PC-9 (cell line): ENCODE results near the gene ANKEF1. TPM values are rescaled to one million over a fixed set of nuclear protein-coding genes. Genes with fewer than 3 reads are reported as not detected.

Experiments
- BruUV-seq: library from RNA; stranded (reverse); fragments of 400-500 nt; replicated peaks from 2 replicates; lab custom pipeline; 2021; lab: Mats Ljungman, UMichigan
- CTCF ChIA-PET: fragments of 300-600 bp; sonication (Branson Sonifier 250); formaldehyde crosslinking; loops from one replicate; lab custom pipeline; 2022; ENCODE audit warnings: antibody characterized with exemption; lab: Charles Lee
- POLR2A ChIA-PET: fragments of 300-600 bp; sonication (Branson Sonifier 250); formaldehyde crosslinking; loops from one replicate; lab custom pipeline; 2022; ENCODE audit warnings: antibody characterized with exemption; ENCODE audit not compliant: unreplicated experiment; lab: Charles Lee
- DNase-seq, 2 experiments: peaks; one replicate each; pipeline versions ENCODE4 v3.0.0 to v3.0.0-alpha.2; 2015 to 2022; ENCODE audit warnings: mixed read lengths in 1 of 2
- H2AFZ ChIP-seq: fragments of 200-600 bp; sonication (generic); 2 replicates; pipeline ENCODE4 v1.8.1; 2017; ENCODE audit warnings: antibody characterized with exemption
- H3F3A ChIP-seq: fragments of 200-600 bp; sonication (generic); 2 replicates; pipeline ENCODE4 v1.8.1; 2017; ENCODE audit warnings: antibody characterized with exemption, mild to moderate bottlenecking, low read depth; ENCODE audit not compliant: insufficient read depth
- H3K27ac ChIP-seq: fragments of 200-600 bp; sonication (generic); 2 replicates; pipeline ENCODE4 v1.6.1; 2016; ENCODE audit warnings: mixed run types
- H3K27me3 ChIP-seq: fragments of 200-600 bp; sonication (generic); 2 replicates; pipeline ENCODE4 v1.6.1; 2016; ENCODE audit warnings: low read depth, mixed run types; ENCODE audit not compliant: insufficient read depth
- H3K36me3 ChIP-seq: fragments of 200-600 bp; sonication (generic); 2 replicates; pipeline ENCODE4 v1.6.1; 2016; ENCODE audit warnings: low read depth, mixed run types
- H3K4me1 ChIP-seq: fragments of 200-600 bp; sonication (generic); replicated peaks from 2 replicates; pipeline ENCODE4 v1.6.1; 2016; ENCODE audit warnings: mixed run types; ENCODE audit not compliant: insufficient read depth
- H3K4me2 ChIP-seq: fragments of 200-600 bp; sonication (generic); 2 replicates; pipeline ENCODE4 v1.6.1; 2017; ENCODE audit warnings: mixed run types
- H3K4me3 ChIP-seq: fragments of 200-600 bp; sonication (generic); 2 replicates; pipeline ENCODE4 v1.6.1; 2016; ENCODE audit warnings: mixed run types
- H3K79me2 ChIP-seq: fragments of 200-600 bp; sonication (generic); 2 replicates; pipeline ENCODE4 v1.6.1; 2017; ENCODE audit warnings: low read depth, mixed run types
- H3K9me2 ChIP-seq: fragments of 200-600 bp; sonication (generic); 2 replicates; pipeline ENCODE4 v1.8.1; 2017; ENCODE audit warnings: mild to moderate bottlenecking; ENCODE audit not compliant: insufficient read depth
- H3K9me3 ChIP-seq: fragments of 200-600 bp; sonication (generic); 2 replicates; pipeline ENCODE4 v1.8.1; 2016; ENCODE audit warnings: low read depth; ENCODE audit not compliant: insufficient read depth
- H4K20me1 ChIP-seq: fragments of 200-600 bp; sonication (generic); 2 replicates; pipeline ENCODE4 v1.8.1; 2017; ENCODE audit not compliant: insufficient read depth
- EZH2 ChIP-seq: fragments of 200-600 bp; sonication (generic); IDR thresholded peaks from 2 replicates; pipeline ENCODE4 v1.8.0; 2017; ENCODE audit warnings: antibody characterized with exemption, low read depth
- intact Hi-C: fragments of 100-400 bp; cut with micrococcal nuclease; formaldehyde crosslinking; loops from one replicate; pipeline ENCODE4 v1.10.0; 2022; ENCODE audit not compliant: unreplicated experiment
- total RNA-seq: library from RNA; stranded (reverse); gene quantifications from 2 replicates; pipeline ENCODE4 v1.2.3, GENCODE V29; 2021
- TF ChIP-seq, protein P1 (sequence below): fragments of 200-600 bp; sonication (generic); conservative IDR thresholded peaks from 2 replicates; pipeline ENCODE4 v1.6.1; 2017; ENCODE audit warnings: mixed run types, antibody characterized with exemption, mild to moderate bottlenecking, moderate library complexity

Gene ANKEF1
- total RNA-seq, 1 experiment from 2014 or later = 11.1 TPM

DNA sequence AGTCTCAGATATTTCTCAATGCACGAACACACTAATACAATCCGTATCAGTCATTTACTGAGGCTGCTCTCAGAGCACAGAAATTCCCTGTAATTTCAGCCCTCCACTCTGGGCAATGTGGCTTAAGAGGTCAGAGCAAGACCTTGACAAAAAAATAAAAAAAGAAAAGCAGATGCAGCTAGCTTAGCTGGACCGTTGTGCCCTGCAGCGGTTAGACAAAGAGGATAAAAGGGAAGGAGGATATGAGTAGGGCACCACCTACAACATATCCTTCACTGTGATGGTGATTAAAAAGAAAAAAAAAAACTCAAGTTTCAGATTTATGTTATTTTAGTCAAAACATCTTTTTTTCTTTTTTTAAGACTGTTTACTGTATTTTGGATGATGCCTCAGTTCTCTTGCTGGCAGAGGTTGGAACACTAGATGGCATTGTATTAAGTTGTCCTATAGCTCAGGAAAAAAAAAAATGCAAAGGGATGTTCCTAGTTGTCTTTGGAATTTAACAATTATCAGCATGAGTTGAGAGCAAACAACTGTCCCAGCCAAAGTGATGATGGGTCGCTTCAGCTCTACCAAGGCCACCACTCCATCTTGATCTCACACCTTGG lies 59.9 kb downstream of the ANKEF1 start:
- no peak for DNase-seq
- Histone ChIP-seq H3K27me3 (no peaks in the 10 kb centered on the region), H3K27ac (no peak overlapping the region), H3K36me3 (no peaks in the 10 kb centered on the region), H3K79me2 (no peaks in the 10 kb centered on the region), H4K20me1 (no peaks in the 10 kb centered on the region), H3K4me3 (no peak overlapping the region), H3K4me2 (no peak overlapping the region), H3K4me1 (peaks cover 27% of the 10 kb centered on the region), H3K9me2 (no peaks in the 10 kb centered on the region), H2AFZ (no peak overlapping the region), H3F3A (peaks cover 21% of the 10 kb centered on the region; the same call in 1 of the 2 replicates), H3K9me3 (no peaks in the 10 kb centered on the region)
- intact Hi-C loops = loop anchor here (5.0 to 10.0 kb wide), 3 partner anchors 440 to 1448 kb away; no protein-coding TSS in a partner anchor
- POLR2A ChIA-PET = no interaction called here
- no peak for TF ChIP-seq EZH2
- TF ChIP-seq, protein P1, sequence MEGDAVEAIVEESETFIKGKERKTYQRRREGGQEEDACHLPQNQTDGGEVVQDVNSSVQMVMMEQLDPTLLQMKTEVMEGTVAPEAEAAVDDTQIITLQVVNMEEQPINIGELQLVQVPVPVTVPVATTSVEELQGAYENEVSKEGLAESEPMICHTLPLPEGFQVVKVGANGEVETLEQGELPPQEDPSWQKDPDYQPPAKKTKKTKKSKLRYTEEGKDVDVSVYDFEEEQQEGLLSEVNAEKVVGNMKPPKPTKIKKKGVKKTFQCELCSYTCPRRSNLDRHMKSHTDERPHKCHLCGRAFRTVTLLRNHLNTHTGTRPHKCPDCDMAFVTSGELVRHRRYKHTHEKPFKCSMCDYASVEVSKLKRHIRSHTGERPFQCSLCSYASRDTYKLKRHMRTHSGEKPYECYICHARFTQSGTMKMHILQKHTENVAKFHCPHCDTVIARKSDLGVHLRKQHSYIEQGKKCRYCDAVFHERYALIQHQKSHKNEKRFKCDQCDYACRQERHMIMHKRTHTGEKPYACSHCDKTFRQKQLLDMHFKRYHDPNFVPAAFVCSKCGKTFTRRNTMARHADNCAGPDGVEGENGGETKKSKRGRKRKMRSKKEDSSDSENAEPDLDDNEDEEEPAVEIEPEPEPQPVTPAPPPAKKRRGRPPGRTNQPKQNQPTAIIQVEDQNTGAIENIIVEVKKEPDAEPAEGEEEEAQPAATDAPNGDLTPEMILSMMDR = peak; percentile 34; the same call in 1 of the 2 replicates
- CTCF ChIA-PET = interaction anchor here (0.6 kb wide), 2 partner anchors 117 to 1335 kb away, joined by 3 read pairs; no protein-coding TSS in a partner anchor
- BruUV-seq = no TSS peak

DNA sequence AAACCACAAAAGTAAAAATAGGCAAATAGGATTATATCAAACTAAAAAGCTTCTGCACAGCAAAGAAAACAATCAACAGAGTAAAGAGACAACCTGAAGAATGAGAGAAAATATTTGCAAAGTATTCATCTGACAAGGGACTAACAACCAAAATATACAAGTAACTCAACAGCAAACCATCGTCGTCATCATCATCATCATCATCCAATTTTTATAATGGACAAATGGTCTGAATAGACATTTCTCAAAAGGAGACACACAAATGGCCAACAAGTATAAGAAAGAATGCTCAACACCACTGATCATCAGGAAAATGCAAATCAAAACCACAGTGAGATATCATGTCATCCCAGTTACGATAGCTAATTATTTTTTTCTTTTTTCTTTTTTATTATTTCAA lies 62.0 kb downstream of the ANKEF1 start:
- Histone ChIP-seq H3K36me3 (no peaks in the 10 kb centered on the region), H2AFZ (no peak overlapping the region), H3K27ac (no peak overlapping the region), H3K27me3 (no peaks in the 10 kb centered on the region), H3K4me3 (no peak overlapping the region), H3K79me2 (no peaks in the 10 kb centered on the region), H4K20me1 (no peaks in the 10 kb centered on the region), H3K4me2 (no peak overlapping the region), H3K9me3 (no peaks in the 10 kb centered on the region), H3K4me1 (peaks cover 27% of the 10 kb centered on the region), H3K9me2 (no peaks in the 10 kb centered on the region), H3F3A (peaks cover 21% of the 10 kb centered on the region; the same call in 1 of the 2 replicates)
- POLR2A ChIA-PET = no interaction called here
- intact Hi-C loops = loop anchor here (10.0 kb wide), 1 partner anchor 438 kb away; no protein-coding TSS in a partner anchor
- CTCF ChIA-PET = no interaction called here
- no peak for DNase-seq
- no peak for TF ChIP-seq EZH2
- TF ChIP-seq, protein P1 = no peak
- BruUV-seq = no TSS peak

- CTCF ChIA-PET = no interaction called here
- H3K27me3 ChIP-seq = no peaks in the 10 kb centered on the region
- H3K4me1 ChIP-seq = no peaks in the 10 kb centered on the region
- H3K27ac ChIP-seq = no peak overlapping the region
- intact Hi-C loops = no loop called here
- no peaks in the 10 kb centered on the region for H3K9me3 ChIP-seq
- H3K4me3 ChIP-seq = no peak overlapping the region
- H3K79me2 ChIP-seq = no peaks in the 10 kb centered on the region
- H3K36me3 ChIP-seq = no peaks in the 10 kb centered on the region
- H4K20me1 ChIP-seq = no peaks in the 10 kb centered on the region
- no peak overlapping the region for H2AFZ ChIP-seq
- BruUV-seq = no TSS peak
- no peaks in the 10 kb centered on the region for H3K9me2 ChIP-seq
- no peaks in the 10 kb centered on the region for H3F3A ChIP-seq
- no peak for TF ChIP-seq EZH2
- TF ChIP-seq, protein P1 = no peak
- POLR2A ChIA-PET = no interaction called here
- DNase-seq = no peak
- H3K4me2 ChIP-seq = no peak overlapping the region
These were observed 70.3 kb downstream of the ANKEF1 start for GRCh38 chr20:10105046-10105445.

Other genes starting within 250 kb of the ANKEF1 start
- gene PAK5, start 195.9 kb upstream of the ANKEF1 start, total RNA-seq = not detected in 2 replicates
- gene SNAP25, start 183.8 kb downstream of the ANKEF1 start, total RNA-seq = not detected in 2 replicates